Measurements from ENCODE around the gene FOXD3.
A peak's percentile ranks its signal among the peaks of the same experiment; 100 is the strongest.

The FOXD3 gene

DNA sequence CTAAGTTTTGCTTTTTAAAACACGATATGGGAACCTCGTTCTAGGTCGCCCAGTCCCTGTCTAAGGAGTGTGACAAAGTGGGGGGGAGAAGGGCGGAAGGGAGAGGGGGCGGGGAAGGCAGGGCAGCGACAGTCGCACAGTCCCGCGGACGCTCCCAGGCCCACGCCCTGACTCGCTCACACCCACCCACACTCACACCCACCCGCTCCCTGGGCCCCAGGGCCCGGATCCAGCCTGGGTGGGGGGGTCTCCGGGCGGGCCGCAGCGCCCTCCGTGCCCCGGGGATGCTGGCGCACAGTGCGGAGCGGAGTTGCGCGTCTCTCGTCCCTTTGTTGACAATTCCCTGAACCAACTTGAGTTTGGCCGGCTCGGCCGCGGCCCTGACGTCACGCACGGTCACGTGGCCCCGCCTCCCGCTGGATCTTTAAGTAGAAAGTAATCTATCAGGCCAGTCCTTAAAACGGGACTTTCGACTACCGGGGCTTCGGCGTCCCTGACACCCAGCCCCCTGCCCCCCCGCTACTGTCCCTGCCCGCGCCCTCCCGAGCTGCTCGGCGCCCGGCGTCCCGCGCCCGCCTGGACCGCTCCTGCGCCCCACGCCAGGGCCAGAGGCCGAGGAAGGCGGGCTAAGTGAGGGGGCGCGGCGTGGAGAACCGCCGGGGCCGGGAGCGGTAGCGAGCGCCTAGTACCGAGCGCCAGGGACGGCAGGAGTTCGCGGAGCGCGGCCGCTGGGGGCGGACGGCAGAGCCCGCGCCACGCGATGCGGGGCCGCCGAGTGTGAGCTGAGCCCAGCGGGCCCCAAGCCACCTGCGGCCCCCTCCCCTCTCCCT lies at the start of gene FOXD3:
Gene FOXD3, plus strand, starts transcription at position 454 of the 830 bp plus-strand sequence. CDS start 492 bp downstream, outside the sequence.
- DNase-seq: peak; percentile 65 to 72

DNA sequence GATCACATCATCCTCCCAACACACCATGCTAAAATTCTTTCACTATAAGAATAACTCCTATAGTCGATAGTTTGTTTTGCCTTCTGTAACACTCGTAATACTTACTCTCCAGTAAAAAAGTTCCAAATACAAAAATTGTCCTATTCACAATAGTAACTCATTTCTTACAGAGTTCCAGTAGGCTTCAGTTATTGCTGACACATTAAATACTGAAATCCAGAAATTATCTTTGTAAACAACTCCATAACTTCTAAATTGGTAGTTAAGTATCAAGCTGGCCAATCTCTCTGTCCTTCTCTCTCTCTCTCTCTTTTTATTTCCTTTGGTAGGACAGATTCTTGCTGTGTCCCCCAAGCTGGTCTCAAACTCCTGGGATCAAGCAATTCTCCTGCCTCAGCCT lies 49.6 kb upstream of the FOXD3 start:
- no peak for DNase-seq

DNA sequence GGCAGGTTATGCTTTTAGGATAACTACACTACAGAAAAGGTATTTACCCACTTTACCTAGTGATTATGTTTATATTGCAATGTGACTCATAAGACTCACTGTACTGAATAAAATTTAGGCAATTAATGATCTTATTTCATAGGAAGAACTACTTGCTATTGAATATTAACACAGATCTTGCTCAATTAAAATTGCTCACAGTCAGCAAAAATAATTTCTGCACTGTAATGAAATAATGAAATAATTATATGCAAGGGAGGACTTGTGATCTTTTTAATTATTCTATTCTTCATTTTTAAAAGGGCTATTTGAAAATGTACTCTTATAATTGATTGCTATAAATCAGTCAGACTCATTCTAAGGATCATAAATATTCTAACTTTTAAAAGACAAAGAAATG lies 48.0 kb upstream of the FOXD3 start:
- DNase-seq: no peak

DNA sequence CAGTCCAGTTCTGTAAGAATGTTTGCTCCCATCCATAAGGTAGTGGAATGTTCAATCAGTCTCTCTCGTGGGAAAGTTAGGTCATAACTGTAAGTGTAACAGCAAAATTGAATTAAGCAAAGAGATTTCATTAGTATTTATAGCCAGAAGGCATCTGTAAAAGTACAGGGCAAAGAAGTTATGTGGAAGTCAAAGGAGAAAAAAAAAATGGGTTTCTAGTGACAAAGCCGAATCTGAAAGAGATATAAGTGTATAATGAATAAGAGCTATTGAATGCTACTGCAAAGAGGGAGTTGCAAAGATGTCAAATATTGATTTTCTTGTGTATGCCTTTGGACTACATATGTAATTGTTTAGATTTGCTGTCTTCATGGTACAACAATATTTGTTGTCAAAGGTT lies 47.4 kb upstream of the FOXD3 start:
- no peak for DNase-seq

DNA sequence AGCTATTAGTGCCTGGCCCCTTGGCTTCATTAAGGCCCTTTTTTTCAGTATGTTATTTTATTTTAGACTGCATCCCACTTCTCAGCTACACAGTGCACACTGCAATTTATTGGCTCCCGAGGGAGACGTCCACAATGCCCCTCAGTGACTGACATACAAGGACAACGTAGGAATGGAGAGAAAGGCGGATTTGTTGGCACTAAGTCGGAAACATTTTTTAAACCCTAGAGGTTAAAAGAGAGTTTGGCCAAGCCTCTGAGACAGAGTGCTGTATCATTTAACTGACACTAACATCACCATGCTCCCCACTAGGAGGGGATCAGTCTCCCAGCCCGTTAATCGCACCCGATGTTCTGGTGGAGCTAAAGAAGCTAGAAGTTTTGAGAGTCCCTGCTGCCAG lies 45.7 kb upstream of the FOXD3 start:
- DNase-seq: no peak

DNA sequence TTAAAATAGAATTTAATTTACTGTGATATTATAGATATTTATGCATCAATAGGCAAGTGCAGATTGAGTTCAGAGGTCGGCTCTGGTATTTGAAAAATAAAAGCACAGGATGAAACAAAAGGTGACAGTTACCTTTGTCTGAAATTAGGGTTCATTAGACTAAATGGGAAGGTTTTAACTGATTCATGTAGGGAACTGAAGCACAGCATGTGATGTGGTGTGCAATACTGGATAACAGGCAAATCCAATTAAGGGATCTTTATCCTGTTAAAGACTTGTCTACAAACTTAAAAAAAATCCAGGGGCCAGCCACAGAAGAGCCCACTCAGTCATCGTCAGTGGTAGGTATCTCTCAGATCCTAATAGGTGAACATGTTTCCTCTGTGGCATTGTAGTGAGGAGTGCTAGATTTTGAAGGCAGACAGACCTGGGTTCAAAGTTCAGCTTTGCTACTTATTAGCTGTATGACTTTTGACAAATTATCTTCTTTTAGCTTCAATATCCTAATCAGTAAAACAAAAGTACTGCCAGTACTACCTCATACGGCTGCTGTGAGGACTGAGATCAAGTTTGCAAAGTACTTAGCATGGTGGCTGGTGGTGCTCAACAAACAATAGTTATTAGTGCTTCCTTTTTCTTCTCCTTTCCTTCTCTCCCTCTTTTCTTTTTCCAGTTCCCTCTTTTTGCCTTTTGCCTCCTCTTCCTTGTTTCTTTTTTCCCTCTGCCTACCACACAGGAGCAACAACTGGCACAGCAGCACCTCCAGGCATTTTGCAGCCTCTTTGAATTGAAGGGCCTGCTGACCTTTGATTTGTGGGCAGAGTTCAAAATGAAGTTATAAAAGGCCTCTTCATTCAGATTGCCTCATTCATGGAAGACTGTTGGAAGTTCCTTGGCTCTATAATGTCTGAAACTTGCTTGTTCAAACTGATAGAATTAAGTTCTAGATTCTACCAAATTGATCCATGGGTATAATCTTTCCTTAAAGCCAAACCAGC lies 44.9 kb upstream of the FOXD3 start:
- DNase-seq: no peak

DNA sequence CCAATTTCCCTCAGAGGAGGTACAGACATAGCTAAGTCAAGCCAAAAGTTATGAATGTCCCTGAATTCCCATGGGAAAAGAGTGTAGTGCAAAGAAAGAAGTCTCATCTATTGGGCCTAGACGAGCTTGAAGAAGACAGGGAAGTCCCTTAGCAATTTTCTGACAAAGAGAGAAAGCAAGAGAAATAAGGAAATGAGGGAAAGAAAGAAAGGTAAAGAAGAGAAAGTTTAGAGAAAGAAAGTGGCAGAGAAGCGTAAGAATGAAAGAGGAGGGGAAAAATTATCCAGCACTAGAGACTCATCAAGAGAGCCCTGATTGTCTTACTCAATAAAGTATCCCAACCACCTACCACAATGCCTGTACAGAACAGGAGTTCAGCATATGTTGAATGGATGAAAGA lies 40.6 kb upstream of the FOXD3 start:
- DNase-seq: no peak

DNA sequence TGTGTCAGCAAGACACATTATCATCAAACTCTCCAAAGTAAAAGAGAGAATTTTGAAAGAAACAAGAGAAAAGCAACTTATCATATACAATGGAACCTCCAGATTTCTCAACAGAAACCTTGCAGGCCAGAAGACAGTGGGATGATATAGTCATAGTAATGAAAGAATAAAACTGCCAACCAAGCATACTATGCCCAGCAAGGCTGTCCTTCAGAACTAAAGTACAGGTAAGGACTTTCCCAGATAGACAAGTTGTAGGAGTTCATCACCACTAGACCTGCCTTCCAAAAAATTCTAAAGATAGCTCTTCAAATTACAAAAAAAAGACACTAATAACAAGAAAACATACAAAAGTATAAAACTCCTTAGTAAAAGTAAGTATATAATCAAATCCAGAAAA lies 33.2 kb upstream of the FOXD3 start:
- no peak for DNase-seq

DNA sequence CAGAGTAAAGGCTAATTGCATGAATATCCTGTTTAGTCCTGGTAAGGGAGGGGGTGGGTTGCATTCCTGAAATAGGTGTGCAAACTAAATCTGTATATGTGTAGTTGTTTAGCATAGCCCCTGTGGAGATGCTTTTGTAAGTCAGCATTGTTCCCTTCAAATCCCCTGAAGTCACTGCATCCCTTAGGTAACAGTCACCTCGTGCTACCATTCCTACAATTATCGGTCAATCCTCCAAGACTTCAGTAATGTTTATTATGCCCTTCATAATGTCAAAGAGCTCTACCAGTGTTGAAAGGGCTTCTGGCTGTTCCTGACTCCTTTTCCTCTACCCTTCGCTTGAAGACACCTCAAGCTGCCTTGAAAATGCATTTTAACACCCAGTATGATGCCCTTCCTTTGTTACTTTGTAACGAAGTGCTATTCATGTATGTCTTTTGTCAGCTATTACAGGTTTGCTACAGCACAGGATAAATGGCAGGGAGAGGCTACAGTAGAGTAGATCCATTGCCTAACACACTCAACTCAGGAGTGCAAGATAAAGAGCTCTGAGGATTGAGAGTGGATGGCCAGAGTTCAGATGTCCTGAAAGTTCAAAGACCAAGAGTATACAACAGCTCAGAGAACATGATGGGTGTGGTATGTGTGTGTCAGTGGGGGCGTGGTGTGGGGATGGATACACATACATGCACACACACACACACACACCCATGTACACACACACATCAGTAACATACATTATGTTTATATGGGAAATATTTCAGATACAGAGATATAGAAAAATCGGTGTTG lies 27.4 kb upstream of the FOXD3 start:
- DNase-seq: peak in 1 of 2 experiments; percentile 8

DNA sequence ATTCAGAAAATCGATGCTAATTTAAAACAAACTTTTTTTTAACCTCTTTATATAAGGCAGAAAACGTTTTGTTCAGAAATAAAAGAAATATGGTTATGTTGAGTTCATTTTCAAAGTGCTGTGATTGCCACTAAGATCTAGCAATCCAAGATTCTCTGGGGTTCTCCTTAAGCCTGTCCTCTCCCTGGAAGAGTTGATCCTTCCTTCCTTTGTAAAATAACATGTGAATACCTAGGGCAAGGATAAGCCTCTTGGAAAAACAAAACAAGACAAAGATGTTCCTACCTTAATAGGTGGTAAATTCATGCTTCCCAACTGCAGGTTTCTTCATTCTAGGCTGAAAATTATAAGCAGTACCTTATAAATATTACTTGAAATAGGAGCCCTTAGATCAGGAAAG lies 18.0 kb upstream of the FOXD3 start:
- no peak for DNase-seq

DNA sequence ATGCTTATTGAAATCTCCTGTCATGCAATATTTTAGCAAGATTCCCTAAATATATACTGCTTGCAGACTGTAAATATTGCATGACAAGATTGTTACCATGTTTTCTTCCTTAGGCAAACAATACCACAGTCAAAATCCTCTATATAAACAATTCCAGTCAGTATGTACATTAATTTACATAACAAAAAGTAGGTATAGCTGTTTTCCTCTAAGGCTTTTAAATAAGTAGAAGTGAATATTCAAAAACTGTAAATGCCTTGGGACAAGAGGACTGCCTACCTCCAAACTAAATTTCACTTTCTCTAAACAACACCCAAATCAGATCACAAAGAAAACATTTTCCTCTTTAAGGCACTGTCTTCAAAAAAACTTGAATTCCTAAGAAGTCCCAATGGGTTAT lies 17.3 kb upstream of the FOXD3 start:
- DNase-seq: no peak

DNA sequence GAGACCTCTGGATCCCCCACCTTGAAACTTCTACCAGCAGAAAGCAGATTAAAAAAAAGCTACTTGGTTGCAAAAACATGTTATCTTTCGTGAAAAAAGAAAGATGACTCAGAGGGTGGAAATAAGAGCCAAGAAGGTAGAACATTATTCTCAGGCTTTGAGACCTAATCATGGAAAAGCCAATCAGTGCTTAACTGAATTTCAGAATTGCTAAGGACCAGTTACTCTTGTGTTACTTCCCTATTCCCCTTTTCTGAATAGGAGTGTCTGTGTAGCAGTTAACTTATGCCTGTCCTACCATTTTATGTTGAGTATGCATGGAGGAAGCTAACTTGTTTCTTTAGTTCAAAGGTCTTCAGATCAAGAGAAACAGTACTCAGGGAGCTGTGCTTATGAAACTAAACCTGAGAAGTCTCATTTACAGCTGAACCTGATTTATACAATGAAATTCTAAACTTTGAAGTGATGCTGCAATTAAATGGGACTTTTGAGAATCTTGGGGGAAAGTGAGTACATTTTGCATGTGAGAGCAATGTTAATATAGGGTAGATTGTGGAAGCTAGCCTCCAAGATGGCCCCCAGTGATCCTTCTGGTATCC lies 15.1 kb upstream of the FOXD3 start:
- no peak for DNase-seq

DNA sequence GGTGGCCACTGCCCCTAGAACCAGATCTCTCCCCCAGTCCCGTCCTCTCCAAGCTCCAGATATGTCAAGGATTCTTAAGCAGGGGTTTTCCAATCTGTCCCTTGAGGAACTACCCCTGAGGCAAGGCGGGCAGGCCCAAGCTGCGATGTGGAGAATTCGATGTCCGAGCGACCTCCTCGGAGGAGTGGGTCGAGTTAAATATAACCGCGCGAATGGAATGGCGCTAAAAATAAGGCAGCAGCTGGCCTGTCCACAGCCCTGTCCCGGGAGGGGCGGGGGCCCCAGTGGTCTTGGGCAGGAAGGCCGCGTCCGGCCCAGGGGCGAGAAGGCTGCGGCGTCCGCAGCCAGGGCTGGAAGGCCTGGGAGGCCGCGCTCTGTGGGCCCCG lies 5.8 kb upstream of the FOXD3 start:
- no peak for DNase-seq

DNA sequence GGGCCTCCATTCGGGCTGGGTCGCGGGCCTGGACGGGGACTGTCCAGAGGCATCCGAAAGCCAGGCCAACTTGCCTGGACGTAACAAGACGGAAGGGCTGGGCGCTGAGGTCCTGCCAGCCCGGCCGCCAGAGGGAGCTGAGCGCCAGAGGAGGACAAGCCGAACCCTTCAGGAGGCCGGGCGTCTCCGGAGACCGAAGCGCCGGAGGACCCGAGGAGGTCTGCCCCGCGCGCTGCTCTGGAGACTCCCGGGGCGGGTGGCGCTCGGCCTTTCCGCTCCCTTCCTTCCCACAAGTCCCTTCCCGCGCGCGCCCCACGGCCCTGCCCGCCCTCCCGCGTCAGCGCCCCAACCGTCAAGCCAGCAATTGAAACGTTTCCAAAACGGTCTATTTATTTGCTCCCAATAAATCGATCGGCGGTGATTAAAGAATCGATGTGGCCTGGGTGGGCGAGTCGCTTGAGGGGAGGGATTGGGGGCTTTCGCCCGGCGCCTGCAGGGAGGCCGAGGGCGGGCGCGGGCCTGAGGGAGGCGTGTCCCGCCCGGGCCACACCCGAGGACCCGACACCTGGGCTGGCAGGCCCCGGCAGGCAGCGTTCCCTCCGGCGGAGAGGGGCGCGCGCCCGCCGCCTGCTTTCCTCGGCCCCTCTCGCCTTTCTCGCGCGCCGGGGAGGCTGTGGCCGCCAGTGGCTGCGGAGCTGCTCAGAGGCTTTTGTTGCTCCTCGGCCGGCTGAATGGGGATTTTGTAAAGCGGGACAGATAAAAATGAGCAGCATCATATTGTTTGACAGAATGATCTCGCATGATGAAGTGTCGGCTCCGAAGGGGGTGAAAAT lies 5.2 kb upstream of the FOXD3 start:
- peak; percentile 70 to 79 for DNase-seq

DNA sequence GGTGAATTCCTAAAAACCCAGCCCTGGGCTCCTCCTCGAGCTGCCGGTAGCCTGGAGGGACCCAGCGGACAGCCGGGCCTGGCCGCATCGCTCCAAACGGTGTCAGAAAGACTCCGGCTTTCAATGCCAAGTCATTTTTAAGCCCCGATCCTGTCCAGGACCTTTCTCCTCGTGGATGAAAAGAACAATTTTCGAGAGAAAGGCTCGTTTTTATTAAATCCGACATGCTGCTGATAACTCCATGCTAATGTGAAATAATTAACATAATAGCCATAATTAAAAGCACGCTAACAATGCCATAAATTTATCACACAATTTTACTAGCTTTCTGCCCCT lies 4.6 kb upstream of the FOXD3 start:
- DNase-seq: peak in 1 of 2 experiments; percentile 63

DNA sequence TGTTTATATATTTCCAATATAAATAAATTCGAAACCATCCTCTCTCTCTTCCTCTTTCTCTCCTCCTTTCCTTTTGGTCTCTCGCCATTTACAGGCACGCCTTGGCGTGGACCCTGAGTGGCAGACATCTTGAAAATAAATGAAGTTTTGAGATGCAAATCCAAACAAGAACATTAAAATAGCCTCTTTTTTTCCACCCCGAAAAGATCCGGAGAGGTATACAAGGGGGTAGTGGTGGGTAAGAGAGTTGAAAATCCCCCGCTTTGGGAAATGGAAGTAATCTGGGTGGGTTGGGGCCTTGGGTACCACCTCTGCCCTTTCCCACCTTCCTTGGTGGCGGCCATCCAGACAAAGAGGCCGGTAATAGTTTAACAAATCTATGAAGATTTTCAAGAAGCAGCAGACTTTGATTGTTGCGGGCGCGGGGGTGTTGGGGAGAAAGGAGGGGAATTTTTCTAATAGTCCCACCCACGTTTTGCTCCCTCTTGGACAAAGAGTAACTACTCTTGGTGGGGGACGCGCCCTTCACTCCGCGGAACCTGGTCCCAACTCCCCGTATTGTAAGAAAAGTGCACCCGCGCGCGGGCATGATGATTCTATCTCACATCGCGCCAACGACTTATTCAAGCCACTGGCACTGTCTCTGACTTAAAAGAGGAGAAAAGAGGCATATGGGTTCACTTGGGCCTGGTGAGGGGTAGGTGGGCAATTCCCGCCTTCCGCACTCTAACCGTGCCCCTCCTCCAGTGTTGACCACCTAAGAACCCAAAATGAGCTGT lies 4.0 kb upstream of the FOXD3 start:
- no peak for DNase-seq

DNA sequence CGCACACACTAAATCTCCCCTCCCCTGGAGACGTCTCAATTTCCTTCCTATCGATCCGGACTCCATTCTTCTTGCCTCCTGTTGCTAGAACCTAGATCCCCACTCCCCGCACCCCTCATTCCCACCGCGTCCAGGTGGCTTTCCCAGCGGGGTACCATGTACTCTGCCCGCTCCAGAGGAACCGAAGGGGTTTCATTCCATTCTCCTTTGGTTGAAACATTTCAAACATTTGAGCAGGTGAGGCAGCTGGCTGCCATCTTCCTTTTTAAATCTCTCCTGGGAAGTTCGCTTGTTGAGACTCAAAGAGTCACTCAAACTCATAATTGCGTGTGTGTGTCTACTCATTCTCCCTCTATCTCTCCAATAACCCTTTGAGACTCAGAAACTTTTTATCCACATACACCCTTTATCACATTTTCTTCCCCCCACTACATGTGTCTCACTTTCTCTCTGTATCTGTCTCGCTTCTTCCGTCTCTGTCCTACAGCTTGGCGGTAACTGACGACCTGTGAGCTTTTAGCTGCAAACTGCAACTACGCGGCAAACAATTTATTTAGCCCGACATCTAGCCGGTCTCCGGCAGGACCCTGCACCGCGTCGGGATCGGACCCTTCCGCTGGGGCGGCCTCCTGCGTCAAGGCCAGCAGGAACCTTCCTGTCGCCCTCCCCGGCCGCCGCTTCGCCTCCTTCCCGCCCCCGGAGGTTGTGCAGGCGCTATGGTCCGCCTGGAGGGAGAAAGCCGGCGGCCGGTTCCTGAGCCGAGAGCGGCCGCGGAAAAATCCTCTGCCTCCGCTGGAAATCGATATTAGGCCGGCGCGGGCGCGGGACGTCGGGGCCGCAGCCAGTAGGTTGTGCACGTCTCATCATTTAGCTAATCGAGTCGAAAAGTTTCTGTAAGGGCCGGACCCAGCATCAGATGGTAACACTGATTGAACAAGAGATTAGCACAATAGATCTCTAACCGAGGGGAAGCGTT lies 3.0 kb upstream of the FOXD3 start:
- DNase-seq: no peak

DNA sequence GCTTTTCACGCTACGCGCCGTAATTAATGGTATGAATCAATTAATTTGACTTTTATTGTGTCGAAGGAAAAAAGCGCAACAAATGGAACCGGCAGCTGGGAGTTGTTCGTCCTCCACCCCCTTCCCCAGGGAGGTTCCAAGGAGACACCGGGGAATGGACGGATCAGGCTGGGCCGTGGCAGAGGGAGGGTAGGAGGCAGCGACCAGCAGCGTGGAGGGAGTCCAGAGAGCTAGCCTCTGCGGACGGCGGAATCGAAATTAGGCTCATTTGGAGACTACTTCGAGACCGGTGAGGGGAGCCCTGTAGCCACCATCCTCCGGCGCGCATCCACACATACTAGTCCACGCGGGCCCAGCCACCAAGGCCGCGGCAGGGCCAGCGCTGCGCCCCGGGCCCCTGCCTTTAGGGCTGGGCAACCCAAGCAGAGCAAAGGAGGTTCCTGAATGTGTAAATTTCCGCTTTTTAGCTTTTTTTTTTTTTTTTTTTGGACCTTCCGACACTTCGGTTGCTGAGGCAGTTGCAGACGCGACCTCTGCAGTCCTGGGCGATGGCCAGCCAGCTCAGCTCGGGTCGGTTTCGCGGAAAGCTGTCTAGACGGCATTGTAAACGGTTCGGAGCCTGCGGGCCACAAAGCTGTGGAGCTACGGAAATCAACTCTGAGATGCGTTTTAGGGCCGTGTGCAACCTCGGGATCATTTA lies 2.2 kb upstream of the FOXD3 start:
- DNase-seq: no peak

All from NCI-H2081 (cell line).